DND-41 (cell line): Measurements from ENCODE around the gene PPP2R2B.

Experiments used
- ATAC-seq: fragments of 200-7000 bp; cut with Tn5 transposase; 3 replicates; pipeline ENCODE4 v1.9.1; 2021; ENCODE audit warnings: low read depth; ENCODE audit not compliant: insufficient read depth
- DNase-seq: peaks from one replicate; pipeline ENCODE4 v3.0.0-alpha.2; 2020
- H2AFZ ChIP-seq: 2 replicates; pipeline ENCODE4 v1.6.0; 2012; ENCODE audit warnings: low read depth, low read length
- H3K27ac ChIP-seq: 2 replicates; pipeline ENCODE4 v1.5.1; 2012; ENCODE audit warnings: low read length, inconsistent platforms
- H3K27me3 ChIP-seq: fragments of 200-600 bp; sonication (generic); 2 replicates; pipeline ENCODE4 v1.6.0; 2012; ENCODE audit warnings: low read length, mild to moderate bottlenecking, inconsistent platforms; ENCODE audit not compliant: insufficient read depth, poor library complexity
- H3K36me3 ChIP-seq: 2 replicates; pipeline ENCODE4 v1.5.1; 2012; ENCODE audit warnings: low read length, inconsistent platforms; ENCODE audit not compliant: insufficient read depth
- H3K4me1 ChIP-seq: 2 replicates; pipeline ENCODE4 v1.5.1; 2012; ENCODE audit warnings: mild to moderate bottlenecking, low read length; ENCODE audit not compliant: insufficient read depth
- H3K4me2 ChIP-seq: 2 replicates; pipeline ENCODE4 v1.6.0; 2012; ENCODE audit warnings: mild to moderate bottlenecking, moderate library complexity, low read length, inconsistent platforms; ENCODE audit not compliant: insufficient read depth
- H3K4me3 ChIP-seq, 2 experiments: fragments of 200-600 bp in 1 of 2; shearing (Covaris generic) in 1 of 2; 2 replicates each; pipeline ENCODE4 v1.5.1; 2012 to 2016; ENCODE audit warnings: inconsistent platforms in 2 of 2, low read length in 2 of 2, mild to moderate bottlenecking in 2 of 2, low read depth in 1 of 2, moderate library complexity in 1 of 2
- H3K79me2 ChIP-seq: 2 replicates; pipeline ENCODE4 v1.6.0; 2012; ENCODE audit warnings: low read length, inconsistent platforms; ENCODE audit not compliant: insufficient read depth
- H3K9ac ChIP-seq: 2 replicates; pipeline ENCODE4 v1.6.0; 2012; ENCODE audit warnings: low read depth, mild to moderate bottlenecking, inconsistent platforms, low read length, moderate library complexity
- H3K9me3 ChIP-seq: 2 replicates; pipeline ENCODE4 v1.5.1; 2012; ENCODE audit warnings: low read length, moderate library complexity, mild to moderate bottlenecking, inconsistent platforms; ENCODE audit not compliant: insufficient read depth, severe bottlenecking
- H4K20me1 ChIP-seq: 2 replicates; pipeline ENCODE4 v1.6.0; 2012; ENCODE audit warnings: low read length; ENCODE audit not compliant: insufficient read depth
- CTCF ChIP-seq: IDR thresholded peaks from 2 replicates; pipeline ENCODE4 v1.5.1; 2012; ENCODE audit warnings: borderline replicate concordance, low read length, moderate library complexity, mild to moderate bottlenecking; ENCODE audit not compliant: poor library complexity, severe bottlenecking; ENCODE audit errors: extremely low read depth
- EZH2 ChIP-seq: IDR thresholded peaks from 3 replicates; pipeline ENCODE4 v1.6.1; 2012; ENCODE audit warnings: borderline replicate concordance, low read depth, mild to moderate bottlenecking, moderate library complexity, low read length, inconsistent platforms; ENCODE audit not compliant: severe bottlenecking

The PPP2R2B gene

GRCh38 chr5:146574713-146575112, 303.8 kb downstream of the PPP2R2B start:
- Histone ChIP-seq H3K4me1 (no peaks in the 10 kb centered on the region), H3K36me3 (no peaks in the 10 kb centered on the region), H3K79me2 (no peaks in the 10 kb centered on the region), H2AFZ (no peak overlapping the region), H3K9ac (no peak overlapping the region), H4K20me1 (no peaks in the 10 kb centered on the region), H3K27me3 (no peaks in the 10 kb centered on the region), H3K4me2 (no peak overlapping the region), H3K27ac (no peak overlapping the region), H3K4me3 (no peak overlapping the region), H3K9me3 (peaks cover 6% of the 10 kb centered on the region)
- ATAC-seq (no peak), DNase-seq (no peak)
- TF ChIP-seq EZH2 (no peak), CTCF (no peak)

- no peaks in the 10 kb centered on the region for H4K20me1 ChIP-seq
- H3K9ac ChIP-seq: no peak overlapping the region
- no peak for DNase-seq
- H3K9me3 ChIP-seq: no peaks in the 10 kb centered on the region
- no peaks in the 10 kb centered on the region for H3K79me2 ChIP-seq
- H3K4me3 ChIP-seq: no peak overlapping the region
- H3K27ac ChIP-seq: no peak overlapping the region
- H3K36me3 ChIP-seq: no peaks in the 10 kb centered on the region
- no peaks in the 10 kb centered on the region for H3K4me1 ChIP-seq
- TF ChIP-seq EZH2: no peak
- no peak for TF ChIP-seq CTCF
- H3K4me2 ChIP-seq: no peak overlapping the region
- peaks cover 3% of the 10 kb centered on the region for H3K27me3 ChIP-seq
- ATAC-seq: no peak
- no peak overlapping the region for H2AFZ ChIP-seq
Observed at GRCh38 chr5:146568161-146568560, 310.4 kb downstream of the PPP2R2B start.

GRCh38 chr5:146565764-146566367, 312.7 kb downstream of the PPP2R2B start:
- Histone ChIP-seq H3K4me1 (no peaks in the 10 kb centered on the region), H3K27me3 (peaks cover 3% of the 10 kb centered on the region), H3K9ac (no peak overlapping the region), H3K27ac (no peak overlapping the region), H3K4me3 (no peak overlapping the region), H2AFZ (no peak overlapping the region), H3K79me2 (no peaks in the 10 kb centered on the region), H3K9me3 (no peaks in the 10 kb centered on the region), H4K20me1 (no peaks in the 10 kb centered on the region), H3K36me3 (no peaks in the 10 kb centered on the region), H3K4me2 (no peak overlapping the region)
- peak; percentile 90 for ATAC-seq
- TF ChIP-seq CTCF: peak; percentile 68
- TF ChIP-seq EZH2: no peak
- peak; percentile 59 for DNase-seq
